Measurements from ENCODE around the gene GRB10.

GRB10 gene

DNA sequence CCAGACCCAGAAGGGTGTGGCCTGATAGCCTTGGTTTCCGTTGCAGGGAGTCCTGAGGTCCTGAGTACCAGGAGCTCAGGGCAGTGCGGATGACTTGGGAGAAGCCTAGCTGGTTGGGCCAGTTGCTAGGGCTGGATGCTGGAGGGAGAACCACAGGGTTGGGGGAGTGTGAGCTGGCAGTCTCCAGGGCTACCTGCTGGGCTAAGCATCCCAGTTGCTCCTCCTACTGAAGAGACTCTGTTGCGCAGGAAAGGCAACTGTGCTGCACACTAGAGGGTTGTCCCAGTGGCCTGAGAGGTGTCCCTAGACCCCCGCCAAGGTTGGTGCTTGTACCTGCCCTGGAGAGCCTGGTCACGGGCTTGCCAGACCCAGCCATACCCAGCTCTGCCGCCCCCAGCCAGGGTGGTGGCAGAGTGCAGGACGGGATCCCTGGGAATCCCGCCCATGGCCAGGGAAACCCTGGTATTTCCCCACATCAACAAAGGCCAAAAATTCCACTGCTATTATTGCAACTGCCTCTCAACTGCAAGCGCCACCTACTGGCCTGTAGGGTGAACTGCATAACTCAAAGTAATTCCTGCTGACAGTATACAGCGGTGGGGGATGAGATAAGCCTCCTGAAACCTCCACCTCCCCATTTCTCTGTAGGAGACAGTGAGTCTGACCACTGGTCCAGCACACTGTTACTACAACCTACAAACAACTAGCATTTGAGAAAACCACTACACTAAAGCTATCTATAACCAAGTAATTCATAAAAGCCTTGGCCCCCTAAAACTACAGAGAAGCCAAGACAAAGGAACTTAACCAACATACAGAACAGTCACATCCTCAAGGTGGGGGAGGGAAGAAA, 149.9 kb downstream of the GRB10 start:
- peak; percentile 63 for DNase-seq
- ATAC-seq: peak; percentile 69

DNA sequence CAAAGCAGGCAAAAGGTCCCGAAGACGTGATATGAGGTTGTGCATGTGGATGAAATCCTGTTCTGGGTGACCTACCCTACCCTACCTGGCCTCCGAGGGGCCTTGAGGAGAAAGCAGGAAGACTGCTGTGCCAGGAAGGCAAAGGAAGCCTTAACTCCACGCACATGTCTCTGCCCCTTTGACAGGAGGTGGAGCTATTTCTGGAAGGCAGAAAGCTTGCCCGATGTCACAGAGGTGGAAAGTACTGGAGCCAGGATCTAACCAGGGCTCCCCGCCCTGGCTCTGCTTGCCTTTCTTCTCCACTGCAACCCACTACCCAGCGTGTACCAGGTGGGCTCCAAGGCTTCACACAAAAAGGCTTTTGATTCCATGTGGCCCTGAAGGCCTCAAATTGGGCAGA, 151.1 kb downstream of the GRB10 start:
- no peak for ATAC-seq
- DNase-seq: no peak

DNA sequence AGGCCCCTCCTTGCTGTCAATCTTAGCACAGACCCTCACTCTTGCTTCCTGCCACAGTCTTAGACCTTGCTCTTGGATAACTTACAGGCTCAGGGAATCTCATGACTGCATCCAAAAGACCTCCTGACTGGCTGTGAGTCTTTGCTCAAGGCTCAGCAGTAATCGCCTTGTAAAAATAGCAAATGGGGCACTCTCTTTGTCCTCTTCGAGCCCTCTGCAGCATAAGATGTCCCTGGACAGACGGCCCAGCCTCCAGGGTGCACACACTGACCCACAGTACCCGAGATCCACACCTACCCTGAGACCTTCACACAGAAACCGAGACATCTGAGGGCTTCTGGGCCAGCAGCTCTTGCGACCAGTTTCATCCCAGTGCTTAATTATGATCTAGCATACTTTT, 151.6 kb downstream of the GRB10 start:
- ATAC-seq: no peak
- DNase-seq: no peak

DNA sequence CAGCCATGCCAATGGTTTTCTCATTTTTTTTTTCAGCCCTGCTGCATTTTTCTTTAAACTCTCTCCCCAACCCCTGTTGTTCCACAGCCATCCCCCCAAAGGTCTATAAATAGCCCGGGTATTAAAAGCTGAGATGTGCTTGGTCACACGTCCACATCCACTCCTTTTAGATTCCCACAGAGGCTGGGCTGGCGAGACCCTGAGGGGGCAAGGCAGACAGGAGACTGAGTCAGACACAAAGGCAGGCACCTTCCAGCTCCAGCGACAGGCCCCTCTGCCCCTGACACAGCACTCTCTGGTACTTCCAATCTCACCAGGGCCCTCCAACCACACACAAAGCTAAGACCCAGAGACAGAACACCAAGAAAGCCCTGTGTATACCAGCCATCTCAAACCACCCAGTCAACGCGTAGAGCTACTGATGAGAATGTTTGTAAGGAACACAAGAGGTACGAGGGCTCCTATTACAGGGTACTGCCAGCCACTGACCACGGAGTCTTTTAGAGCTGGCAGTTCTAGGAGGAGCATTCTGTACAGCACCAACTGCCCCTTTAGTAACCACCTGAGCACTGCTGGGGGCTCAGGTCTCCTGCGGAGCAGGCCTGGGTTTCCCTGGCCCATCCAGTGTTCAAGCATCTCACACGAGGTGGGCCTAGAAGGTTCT, 153.3 kb downstream of the GRB10 start:
- ATAC-seq (no peak), DNase-seq (no peak)

DNA sequence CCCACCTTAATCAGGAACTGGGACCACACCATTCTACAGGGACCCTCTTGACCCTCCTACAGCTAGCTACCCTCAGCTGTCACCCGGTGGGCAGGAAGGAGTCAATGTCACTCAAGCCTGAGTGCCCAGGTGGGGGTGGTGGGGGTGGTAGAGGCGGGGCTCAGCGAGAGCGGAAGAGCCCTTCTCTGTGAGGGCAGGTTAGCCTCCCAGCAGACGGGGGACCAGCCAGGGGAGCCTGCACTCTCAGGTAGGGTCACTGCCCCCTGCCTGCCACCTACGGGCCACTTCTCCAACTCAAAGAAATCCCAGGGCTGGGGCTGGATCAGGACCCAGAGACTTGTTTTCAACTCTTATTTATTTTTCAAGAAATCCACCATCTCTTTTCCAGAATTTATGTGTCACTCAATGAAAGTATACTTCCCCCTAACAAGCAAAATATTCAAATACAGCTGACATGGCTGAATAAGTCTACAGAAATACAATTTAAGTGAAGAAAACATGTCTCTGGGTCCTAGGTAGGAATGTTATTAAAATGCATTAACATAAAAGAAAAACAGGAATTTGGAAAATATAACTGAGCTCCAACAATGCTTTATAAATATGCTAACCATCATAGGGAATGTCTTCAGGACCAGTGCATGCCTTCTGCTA, 154.1 kb downstream of the GRB10 start:
- no peak for DNase-seq
- no peak for ATAC-seq

DNA sequence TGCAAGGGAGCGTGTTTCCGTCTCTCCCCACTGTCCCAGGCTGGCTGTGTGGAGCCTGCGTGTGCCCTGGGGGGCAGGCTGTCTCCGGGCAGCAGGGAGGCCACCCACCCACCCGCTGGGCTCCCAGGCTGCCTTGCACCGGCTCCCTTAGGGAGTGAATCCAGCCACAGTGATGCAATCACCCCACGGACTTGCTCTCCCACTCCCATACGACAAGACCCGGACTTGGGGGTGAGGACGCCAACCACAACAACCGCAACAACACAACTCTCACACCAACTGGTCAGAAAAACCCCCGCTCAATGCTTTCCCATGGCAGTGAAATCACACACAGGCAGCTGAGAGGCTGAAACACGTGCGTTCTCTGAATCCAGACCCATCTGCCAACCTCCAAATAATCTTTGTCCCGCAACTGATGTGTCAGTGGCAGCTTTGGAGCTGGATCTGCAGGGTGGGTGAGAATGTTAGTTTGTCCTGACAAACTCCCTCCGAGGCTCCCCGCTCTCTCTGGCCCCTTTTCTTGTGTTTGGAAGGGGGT, 154.8 kb downstream of the GRB10 start:
- DNase-seq (no peak), ATAC-seq (no peak)

DNA sequence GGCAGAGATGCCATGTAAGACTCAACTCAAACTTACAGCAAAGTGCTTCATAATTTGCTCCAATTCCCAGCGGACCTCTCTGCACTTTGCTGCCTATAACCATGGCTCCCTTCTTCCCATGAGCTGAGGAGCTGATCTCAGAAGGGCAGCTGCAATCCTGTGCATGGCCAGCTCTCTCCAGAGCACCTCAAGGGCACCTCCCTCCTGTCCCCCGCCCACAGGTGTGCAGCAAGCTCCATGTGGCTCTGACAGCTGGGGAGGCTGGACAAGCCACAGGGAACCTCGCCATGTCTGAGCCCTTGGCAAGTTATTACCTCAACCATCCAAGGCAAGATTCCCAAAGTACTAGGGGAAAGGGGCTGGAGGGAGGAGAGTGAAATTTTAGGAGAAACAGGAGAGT, 156.4 kb downstream of the GRB10 start:
- no peak for ATAC-seq
- no peak for DNase-seq

DNA sequence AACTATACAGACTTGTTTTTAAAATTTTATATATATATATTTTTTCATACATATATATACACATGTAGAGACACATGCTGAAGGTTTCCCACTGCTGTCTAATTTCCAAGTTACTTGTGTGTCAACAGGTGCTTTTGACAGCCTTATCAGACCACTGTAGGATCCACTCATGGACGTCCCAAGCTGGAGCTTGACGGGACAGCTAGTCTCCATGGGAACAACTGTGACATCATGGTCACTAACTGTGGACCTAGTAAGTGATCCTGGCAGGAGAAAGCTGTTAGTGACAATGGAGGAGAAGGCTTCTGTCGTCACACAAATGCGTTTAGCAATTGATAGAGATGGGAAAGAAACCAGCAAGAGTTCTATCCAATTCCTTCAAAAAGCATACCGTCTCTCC, 157.3 kb downstream of the GRB10 start:
- DNase-seq (no peak), ATAC-seq (no peak)

DNA sequence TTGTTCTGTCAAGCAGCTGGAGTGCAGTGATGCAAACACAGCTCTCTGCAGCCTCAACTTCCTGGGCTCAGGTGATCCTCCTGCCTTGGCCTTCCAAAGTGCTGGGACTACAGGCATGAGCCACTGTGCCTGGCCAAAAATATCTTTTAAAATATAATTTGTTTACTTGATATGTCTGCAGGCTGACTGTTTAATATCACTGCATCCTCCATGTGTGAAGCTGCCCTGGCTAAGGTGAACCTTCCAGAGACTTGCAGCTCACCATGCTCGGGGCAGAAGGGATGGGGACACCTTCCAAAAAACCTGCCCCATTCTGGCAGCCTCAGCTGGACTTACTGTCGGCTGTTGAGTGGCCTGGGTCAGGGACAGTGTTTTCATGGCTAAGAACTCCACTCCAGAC, 159.9 kb downstream of the GRB10 start:
- no peak for DNase-seq
- no peak for ATAC-seq

DNA sequence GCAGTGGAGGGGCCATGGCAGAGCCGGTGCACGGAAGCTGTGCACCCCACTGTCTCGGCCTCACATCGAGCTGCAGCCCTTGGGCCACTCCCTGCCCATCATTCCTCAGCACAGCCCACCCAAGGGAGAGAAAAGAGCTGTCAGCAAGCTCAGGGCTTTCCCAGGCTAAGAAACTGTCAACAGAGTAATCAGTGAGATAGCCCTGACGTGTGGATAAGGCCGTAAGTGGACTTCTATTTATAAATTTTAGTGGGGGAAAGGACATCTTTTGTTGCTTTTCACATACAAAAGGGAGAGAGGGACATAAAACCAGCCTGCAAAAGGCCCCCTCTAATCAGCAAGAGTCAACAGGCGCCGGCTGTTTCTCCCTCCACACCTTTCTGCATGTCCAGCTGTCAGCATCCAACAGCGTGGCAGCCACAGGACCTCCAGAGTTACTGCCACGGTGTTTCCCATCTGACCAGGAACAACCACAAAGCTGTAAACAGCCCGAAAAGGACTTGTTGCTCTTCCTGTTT, 160.7 kb downstream of the GRB10 start:
- DNase-seq (no peak), ATAC-seq (no peak)

DNA sequence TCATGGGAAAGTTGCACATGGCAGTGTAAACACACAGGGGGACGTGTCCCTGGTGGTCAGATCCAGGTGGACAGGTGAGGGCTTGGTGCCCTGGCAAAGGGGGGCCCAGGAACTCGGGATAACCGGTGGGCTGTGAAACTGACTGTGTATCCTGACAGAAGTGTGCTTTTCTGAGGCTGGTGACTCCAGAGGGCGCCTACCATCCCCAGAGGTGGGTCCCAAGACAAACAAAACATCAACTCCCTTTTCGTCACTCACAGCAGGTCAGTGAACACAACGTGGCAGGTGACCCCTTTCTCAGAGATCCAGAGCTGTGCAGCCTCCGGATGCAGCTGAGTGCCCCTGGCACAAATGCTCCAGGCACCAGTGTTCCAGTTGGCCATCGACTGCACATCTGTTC, 161.5 kb downstream of the GRB10 start:
- ATAC-seq (no peak), DNase-seq (no peak)

DNA sequence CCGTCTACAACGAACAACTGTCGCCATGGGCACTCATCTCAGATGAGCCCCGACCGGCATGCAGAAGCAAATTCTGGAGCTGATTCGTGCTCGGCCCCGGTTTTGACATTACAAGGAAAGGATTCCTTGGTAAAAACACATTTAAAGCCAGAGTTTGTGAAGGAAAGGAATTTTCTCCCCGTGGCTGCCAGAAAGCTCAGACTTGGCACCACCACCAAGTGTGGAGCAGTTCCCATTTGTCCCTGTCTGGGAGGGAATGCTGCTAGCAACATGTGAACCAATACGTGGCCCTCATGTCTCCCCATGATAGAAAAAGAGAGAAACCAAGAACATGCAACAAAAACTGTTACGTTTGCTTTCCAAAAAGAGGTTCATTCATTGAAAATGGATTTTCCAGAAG, 162.3 kb downstream of the GRB10 start:
- ATAC-seq (no peak), DNase-seq (no peak)

DNA sequence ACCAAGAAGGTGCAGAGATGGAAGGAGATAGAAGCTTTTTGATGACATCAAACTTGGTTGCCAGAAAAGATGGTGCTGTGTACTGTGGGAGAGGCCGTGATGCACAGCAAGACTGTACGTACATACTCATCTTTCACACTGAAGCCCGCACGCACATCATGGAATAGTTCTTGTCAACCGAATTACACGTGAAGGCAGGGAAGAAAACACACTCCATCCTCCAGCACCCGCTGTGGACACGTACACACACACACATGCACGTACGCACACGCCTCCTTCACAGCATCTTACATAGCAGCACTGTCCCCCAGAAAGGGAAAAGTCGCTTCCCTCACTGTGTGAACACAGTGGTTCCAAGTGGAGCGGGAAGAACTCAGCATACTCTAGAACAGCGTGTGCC, 163.0 kb downstream of the GRB10 start:
- no peak for DNase-seq
- no peak for ATAC-seq

DNA sequence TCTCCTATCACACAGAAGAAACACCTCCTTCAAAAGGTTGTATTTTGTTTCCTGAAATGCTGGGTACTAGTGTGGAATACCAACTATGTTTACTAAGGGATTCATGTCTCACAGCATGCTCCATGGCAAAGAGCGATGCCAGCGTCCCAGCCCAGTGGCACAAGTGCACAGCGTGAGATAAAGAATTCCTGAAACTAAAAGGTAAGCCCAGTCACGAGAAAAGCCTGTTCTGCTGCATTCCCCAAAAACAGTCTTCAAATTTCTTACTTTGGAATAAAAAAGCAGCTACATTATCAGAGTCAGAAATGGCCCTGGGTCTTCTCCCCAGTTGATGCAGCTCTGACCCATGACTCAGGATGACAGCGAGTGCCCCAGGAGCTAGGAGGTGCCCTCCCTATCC, 164.4 kb downstream of the GRB10 start:
- ATAC-seq (no peak), DNase-seq (no peak)

DNA sequence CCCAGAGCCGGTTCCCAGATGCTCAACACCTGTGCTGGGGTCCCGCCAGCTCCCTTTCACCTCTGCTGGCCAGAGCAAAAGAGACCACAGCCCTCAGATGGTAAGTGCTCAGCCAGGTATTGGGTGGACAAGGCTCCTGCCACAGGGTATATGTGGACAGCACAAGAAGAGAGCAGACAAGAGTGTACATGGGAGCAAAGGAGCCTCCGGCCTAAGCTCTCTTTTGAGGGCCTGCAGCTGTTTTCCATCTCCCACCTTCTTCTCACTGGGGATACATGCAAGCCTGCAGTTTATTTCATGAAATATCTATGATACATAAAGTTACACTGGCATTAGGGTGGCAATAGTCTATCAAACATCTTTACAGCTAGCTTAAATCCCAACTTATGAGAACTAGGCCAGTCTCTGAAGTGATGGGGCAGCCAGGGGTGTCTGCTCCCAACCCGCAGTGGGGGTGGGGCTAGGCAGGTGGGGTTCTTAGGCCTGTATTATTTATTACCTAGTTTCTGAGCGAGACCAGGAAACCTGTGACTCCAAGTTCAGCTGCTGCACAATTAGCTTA, 167.1 kb downstream of the GRB10 start:
- no peak for DNase-seq
- no peak for ATAC-seq

DNA sequence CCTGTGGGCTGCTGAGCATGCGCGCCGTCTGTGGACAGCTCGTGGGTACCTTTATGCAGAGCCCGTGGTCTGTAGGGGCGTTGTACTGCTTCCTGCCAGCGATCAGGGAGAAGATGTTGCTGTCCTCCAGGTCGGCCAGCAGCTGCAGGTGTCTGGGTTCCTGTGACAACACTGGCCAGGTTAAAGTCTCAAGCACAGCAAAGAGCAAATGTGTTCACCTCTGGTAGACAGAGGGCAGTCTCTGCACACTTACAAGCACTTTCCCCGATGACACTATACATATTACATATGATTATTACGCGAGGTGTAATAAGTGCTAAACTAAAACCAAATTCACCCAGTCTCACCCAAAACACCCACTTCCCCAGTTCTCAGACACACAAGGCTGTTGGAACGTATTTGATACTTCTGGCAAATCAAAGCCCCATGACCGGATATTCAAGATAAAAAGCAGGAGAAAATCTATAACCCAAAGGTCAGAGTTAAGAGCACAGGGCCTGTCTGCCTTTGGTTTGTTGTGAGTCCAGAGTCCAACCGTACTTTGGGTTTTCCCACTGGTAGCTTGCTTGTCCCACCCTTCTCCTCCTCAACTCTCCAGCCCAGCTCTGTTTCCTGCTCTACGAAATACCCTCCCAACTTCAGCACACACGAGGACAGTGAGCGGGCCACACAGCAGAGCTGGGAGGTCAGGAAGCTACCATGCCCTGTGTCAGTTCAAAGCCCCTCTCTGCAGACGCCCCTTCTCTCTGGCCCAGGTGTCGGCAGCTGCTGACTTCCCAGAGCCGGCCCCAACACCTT, 167.8 kb downstream of the GRB10 start:
- ATAC-seq (no peak), DNase-seq (no peak)

DNA sequence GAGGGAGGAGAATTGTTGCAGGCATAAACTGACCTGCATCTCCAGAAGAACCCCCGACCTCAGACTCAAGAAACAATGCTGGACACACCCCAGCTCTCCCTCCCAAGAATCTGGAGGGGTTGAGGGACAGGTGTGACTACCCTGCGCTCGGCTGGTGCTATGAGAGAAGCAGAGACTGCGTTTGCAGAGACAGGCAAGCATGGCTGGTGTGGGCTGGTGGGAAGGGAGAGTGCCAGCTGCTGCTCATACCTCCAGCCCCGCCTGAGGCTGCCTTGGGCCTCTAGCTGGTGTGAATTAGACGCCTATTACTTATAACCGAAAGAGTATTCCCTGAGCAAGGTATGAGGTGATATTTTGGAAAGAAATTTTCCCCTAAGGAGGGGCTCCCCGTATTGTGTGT, 169.2 kb downstream of the GRB10 start:
- DNase-seq: no peak
- ATAC-seq: no peak

DNA sequence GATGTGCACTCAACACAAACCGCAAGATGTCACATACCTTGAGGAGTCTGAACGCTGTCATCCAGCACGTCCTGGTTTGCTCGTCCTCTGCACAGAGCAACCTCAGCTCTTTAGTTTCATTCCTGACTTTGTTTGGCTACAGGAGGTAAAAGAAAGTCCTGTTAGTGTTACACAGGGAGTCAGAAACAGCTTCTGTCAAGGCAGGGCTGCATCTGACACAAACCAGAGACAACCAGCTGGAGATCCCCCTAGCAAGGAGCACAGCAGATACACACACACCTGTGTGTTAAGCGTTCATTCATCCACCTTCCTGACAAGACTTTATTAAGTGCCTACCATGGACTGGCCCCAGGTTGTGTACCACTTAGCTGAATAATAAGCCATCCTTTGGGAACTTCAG, 170.0 kb downstream of the GRB10 start:
- ATAC-seq: no peak

DNA sequence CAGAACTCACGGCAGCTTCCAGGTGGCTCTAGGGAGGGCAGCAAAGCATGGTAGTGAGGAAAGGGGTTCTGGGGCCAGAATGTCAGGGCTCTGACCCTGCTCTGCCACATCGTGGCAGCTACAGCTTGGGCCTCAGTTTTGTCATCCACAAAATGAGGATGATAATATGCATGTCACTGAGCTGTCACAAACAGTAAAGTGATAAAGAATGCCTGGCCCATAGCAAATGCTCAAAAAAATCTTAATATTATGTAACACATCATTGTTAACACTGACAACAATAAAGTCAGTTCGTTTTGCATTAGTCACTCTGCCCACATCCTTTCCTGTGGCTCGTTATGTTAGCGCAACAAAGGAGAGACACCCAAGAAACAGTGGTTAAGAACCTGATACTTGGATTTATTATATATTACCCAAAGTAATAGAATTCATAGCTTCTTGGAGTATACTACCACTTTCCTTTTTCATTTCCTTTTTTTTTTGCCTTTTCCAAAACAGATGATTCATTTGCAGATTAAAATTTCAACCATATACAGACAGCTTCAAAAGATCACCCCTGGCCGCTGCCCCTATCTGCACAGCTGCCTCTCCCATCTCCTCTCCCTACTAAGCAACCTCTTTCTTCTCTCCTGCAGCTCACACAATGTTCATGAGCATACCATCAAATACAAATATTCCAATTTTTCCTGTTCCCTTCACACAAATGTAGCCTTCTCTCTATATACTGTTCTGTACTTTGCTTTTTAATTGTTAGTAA, 172.0 kb downstream of the GRB10 start:
- ATAC-seq (peak; percentile 64), DNase-seq (peak; percentile 20)

More for the DNA sequence above, 170.0 kb downstream of the GRB10 start:
- no peak for DNase-seq

DNA sequence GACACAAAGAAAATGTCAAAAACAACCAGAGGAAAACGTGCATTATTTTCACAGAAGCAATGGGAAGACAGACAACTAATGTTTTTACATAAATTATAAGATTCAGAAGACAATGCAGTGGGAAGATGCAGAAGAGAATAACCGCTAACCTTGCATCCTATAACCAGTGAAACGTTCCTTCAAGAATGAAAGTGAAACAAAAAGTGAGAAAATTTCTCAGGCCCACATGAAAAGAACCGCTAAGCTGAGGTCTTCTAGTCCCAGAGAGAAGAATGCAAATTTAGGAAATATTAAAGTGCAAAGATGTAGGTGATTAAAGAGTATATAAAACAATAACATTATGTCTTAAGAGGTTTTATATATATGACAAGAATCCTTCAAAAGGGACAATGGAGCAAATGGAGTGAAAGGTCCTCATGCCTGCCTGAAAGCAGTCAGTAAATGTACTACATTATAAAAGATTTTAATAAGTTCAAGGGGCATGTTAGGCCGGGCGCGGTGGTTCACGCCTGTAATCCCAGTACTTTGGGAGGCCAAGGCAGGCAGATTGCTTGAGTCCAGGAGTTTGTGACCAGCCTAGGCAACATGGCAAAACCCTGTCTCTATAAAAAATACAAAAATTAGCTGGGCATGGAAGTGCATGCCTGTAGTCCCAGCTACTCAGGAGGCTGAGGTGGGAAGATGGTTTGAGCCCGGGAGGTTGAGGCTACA, 174.3 kb downstream of the GRB10 start:
- ATAC-seq: peak; percentile 38

More for the DNA sequence above, 174.3 kb downstream of the GRB10 start:
- no peak for DNase-seq
